Measurements from ENCODE around the gene TNNT2.

Gene TNNT2

GRCh38 chr1:201399352-201400126, 22.1 kb upstream of the TNNT2 start:
- no peaks in the 10 kb centered on the region for H3K4me1 ChIP-seq (ENCODE audit: control insufficient read depth in 2 of 2, insufficient read depth in 1 of 2, low read depth in 1 of 2, low read length in 2 of 2)
- no peak overlapping the region for H2BK5ac ChIP-seq (ENCODE audit: low read length)
- H2AK5ac ChIP-seq (ENCODE audit: low read depth, low read length): peak overlapping the region; percentile 0
- H3K9ac ChIP-seq (ENCODE audit: low read depth, low read length, poor library complexity): peak overlapping the region; percentile 82
- H2AFZ ChIP-seq (ENCODE audit: low read length): peak overlapping the region; percentile 77
- no peak for DNase-seq (ENCODE audit: low spot score)
- no peaks in the 10 kb centered on the region for H3K36me3 ChIP-seq (replicated peaks in 1 of 2; ENCODE audit: control insufficient read depth in 2 of 2, insufficient read depth in 2 of 2, low read length in 2 of 2)
- H3K79me1 ChIP-seq (ENCODE audit: low read depth, low read length): no peaks in the 10 kb centered on the region
- no peak overlapping the region for H3K4ac ChIP-seq (ENCODE audit: low read length)
- H2BK120ac ChIP-seq (ENCODE audit: low read depth, low read length): peak overlapping the region; percentile 20
- peak overlapping the region; percentile 93 for H3K18ac ChIP-seq (ENCODE audit: low read length)
- no peak overlapping the region for H2BK12ac ChIP-seq (ENCODE audit: low read length)
- H3K4me2 ChIP-seq (ENCODE audit: insufficient read depth, low read length, poor library complexity, severe bottlenecking): peak overlapping the region; percentile 60
- peak overlapping the region; percentile 80 for H4K91ac ChIP-seq (ENCODE audit: low read depth, low read length, poor library complexity)
- peak overlapping the region; percentile 59 for H2BK15ac ChIP-seq (ENCODE audit: low read length)
- WGBS, 2 donors (ENCODE audit: extremely low coverage in 2 of 2, insufficient read length in 2 of 2, insufficient replicate concordance in 1 of 2): no CpG with 5 or more reads among the region's 62 CpGs
- no peaks in the 10 kb centered on the region for H3K9me3 ChIP-seq (replicated peaks in 1 of 2; ENCODE audit: control insufficient read depth in 2 of 2, insufficient read depth in 1 of 2, low read depth in 1 of 2, low read length in 2 of 2)
- H3K27ac ChIP-seq (replicated peaks; ENCODE audit: low read length): no peak overlapping the region
- H3K27me3 ChIP-seq (ENCODE audit: control insufficient read depth in 3 of 3, insufficient read depth in 3 of 3, low read depth in 1 of 3, low read length in 3 of 3): peaks cover 10 to 94% (median 36%) of the 10 kb centered on the region in 3 experiments
- H3K23ac ChIP-seq (ENCODE audit: low read depth, low read length, poor library complexity): peak overlapping the region; percentile 57
- peak overlapping the region in 1 of 2 donors; percentile 73 for H3K4me3 ChIP-seq (ENCODE audit: low read length in 2 of 2)
- H3K14ac ChIP-seq (ENCODE audit: low read length): no peak overlapping the region
- H4K8ac ChIP-seq (ENCODE audit: low read depth, low read length): no peak overlapping the region

GRCh38 chr1:201399018-201399351, 21.5 kb upstream of the TNNT2 start, which contains the start of gene LAD1:
TSS of gene LAD1 (minus strand) at chr1:201399324. CDS start at chr1:201399306, 18 bp downstream.
- Histone ChIP-seq H2BK120ac (ENCODE audit: low read depth, low read length) (peak within 1 kb of the TSS; percentile 20), H3K23ac (ENCODE audit: low read depth, low read length, poor library complexity) (peak within 1 kb of the TSS; percentile 57), H2BK15ac (ENCODE audit: low read length) (peak within 1 kb of the TSS; percentile 59), H3K14ac (ENCODE audit: low read length) (peak within 1 kb of the TSS; percentile 58), H2AK5ac (ENCODE audit: low read depth, low read length) (peak within 1 kb of the TSS; percentile 67), H3K4me3 (ENCODE audit: low read length in 2 of 2) (peak within 1 kb of the TSS in 1 of 2 donors; percentile 73), H2BK12ac (ENCODE audit: low read length) (no peak within 1 kb of the TSS), H3K9ac (ENCODE audit: low read depth, low read length, poor library complexity) (peak within 1 kb of the TSS; percentile 82), H2BK5ac (ENCODE audit: low read length) (no peak within 1 kb of the TSS), H4K91ac (ENCODE audit: low read depth, low read length, poor library complexity) (peak within 1 kb of the TSS; percentile 80), H3K18ac (ENCODE audit: low read length) (peak within 1 kb of the TSS; percentile 93), H2AFZ (ENCODE audit: low read length) (peak within 1 kb of the TSS; percentile 77), H3K36me3 (replicated peaks in 1 of 2; ENCODE audit: control insufficient read depth in 2 of 2, insufficient read depth in 2 of 2, low read length in 2 of 2) (no peaks in the 10 kb centered on the region), H3K9me3 (replicated peaks in 1 of 2; ENCODE audit: control insufficient read depth in 2 of 2, insufficient read depth in 1 of 2, low read depth in 1 of 2, low read length in 2 of 2) (no peaks in the 10 kb centered on the region), H4K8ac (ENCODE audit: low read depth, low read length) (no peak within 1 kb of the TSS), H3K79me1 (ENCODE audit: low read depth, low read length) (no peaks in the 10 kb centered on the region), H3K27ac (replicated peaks; ENCODE audit: low read length) (no peak within 1 kb of the TSS), H3K27me3 (ENCODE audit: control insufficient read depth in 3 of 3, insufficient read depth in 3 of 3, low read depth in 1 of 3, low read length in 3 of 3) (peaks cover 10 to 98% (median 36%) of the 10 kb centered on the region in 3 experiments), H3K4me1 (ENCODE audit: control insufficient read depth in 2 of 2, insufficient read depth in 1 of 2, low read depth in 1 of 2, low read length in 2 of 2) (no peaks in the 10 kb centered on the region), H3K4ac (ENCODE audit: low read length) (no peak within 1 kb of the TSS), H3K4me2 (ENCODE audit: insufficient read depth, low read length, poor library complexity, severe bottlenecking) (peak within 1 kb of the TSS; percentile 60)
- DNase-seq (ENCODE audit: low spot score): no peak
- no CpG with 5 or more reads among the region's 25 CpGs for WGBS, 2 donors (ENCODE audit: extremely low coverage in 2 of 2, insufficient read length in 2 of 2, insufficient replicate concordance in 1 of 2)

DNA sequence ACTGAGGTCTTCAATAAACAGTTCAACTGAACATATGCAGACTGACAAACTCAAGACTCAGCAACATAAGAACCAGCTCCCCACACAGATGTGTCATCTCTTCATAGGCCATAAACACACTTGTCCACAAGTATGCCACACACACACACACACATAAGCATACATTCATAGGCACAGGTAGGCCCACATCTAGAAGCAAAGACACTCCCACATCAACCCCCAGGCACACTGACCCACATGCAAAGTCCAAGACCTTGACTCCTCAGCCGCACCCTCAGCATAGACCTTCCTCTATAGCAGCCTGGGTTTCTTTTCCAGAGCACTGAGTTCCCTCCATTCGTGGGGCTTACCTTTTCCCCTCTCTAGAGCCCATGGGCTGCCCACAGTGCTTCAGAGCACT, 20.2 kb upstream of the TNNT2 start:
- Histone ChIP-seq H2BK120ac (ENCODE audit: low read depth, low read length) (no peak overlapping the region), H3K4ac (ENCODE audit: low read length) (no peak overlapping the region), H4K8ac (ENCODE audit: low read depth, low read length) (no peak overlapping the region), H3K79me1 (ENCODE audit: low read depth, low read length) (no peaks in the 10 kb centered on the region), H3K14ac (ENCODE audit: low read length) (peak overlapping the region; percentile 73), H3K9ac (ENCODE audit: low read depth, low read length, poor library complexity) (no peak overlapping the region), H3K4me3 (ENCODE audit: low read length in 2 of 2) (no peak overlapping the region), H3K4me1 (ENCODE audit: control insufficient read depth in 2 of 2, insufficient read depth in 1 of 2, low read depth in 1 of 2, low read length in 2 of 2) (no peaks in the 10 kb centered on the region), H3K27ac (replicated peaks; ENCODE audit: low read length) (no peak overlapping the region), H2BK12ac (ENCODE audit: low read length) (no peak overlapping the region), H4K91ac (ENCODE audit: low read depth, low read length, poor library complexity) (no peak overlapping the region), H2AFZ (ENCODE audit: low read length) (no peak overlapping the region), H3K23ac (ENCODE audit: low read depth, low read length, poor library complexity) (no peak overlapping the region), H2BK15ac (ENCODE audit: low read length) (no peak overlapping the region), H3K36me3 (replicated peaks in 1 of 2; ENCODE audit: control insufficient read depth in 2 of 2, insufficient read depth in 2 of 2, low read length in 2 of 2) (no peaks in the 10 kb centered on the region), H3K9me3 (replicated peaks in 1 of 2; ENCODE audit: control insufficient read depth in 2 of 2, insufficient read depth in 1 of 2, low read depth in 1 of 2, low read length in 2 of 2) (no peaks in the 10 kb centered on the region), H2AK5ac (ENCODE audit: low read depth, low read length) (peak overlapping the region; percentile 67), H2BK5ac (ENCODE audit: low read length) (no peak overlapping the region), H3K4me2 (ENCODE audit: insufficient read depth, low read length, poor library complexity, severe bottlenecking) (no peak overlapping the region), H3K18ac (ENCODE audit: low read length) (no peak overlapping the region), H3K27me3 (ENCODE audit: control insufficient read depth in 3 of 3, insufficient read depth in 3 of 3, low read depth in 1 of 3, low read length in 3 of 3) (peaks cover 10 to 92% (median 36%) of the 10 kb centered on the region in 3 experiments)
- no CpG with 5 or more reads among the region's 2 CpGs for WGBS, 2 donors (ENCODE audit: extremely low coverage in 2 of 2, insufficient read length in 2 of 2, insufficient replicate concordance in 1 of 2)
- no peak for DNase-seq (ENCODE audit: low spot score)

DNA sequence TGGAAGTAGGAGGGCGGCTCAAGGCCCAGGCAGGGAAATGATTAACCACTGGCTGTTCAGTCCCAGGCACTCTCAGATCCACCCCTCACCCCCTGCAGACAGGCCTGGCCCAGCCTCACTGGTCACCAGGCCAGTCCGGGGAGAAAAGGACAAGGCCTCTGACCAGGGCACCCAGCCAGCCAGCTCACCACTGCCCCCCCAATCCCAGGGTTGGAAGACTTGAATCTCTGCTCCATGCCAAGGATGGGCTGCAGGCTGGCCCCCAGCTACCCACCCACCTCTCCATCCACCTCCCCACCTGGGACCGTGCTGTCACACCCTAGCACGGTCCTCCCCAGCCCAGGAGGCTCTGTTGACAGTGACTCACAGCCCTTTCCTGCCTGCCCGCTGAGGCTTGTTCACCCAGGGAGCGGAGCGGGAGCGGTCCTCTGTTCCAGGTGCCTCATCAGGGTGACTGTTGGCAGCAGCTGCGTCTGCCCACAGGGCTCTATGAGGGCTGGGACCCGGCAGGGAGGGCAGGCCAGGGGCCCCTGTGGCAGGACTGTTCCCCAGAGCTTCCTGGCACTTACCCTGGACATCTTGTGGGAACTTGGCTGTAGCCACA, 19.5 kb upstream of the TNNT2 start:
- no peak overlapping the region for H4K91ac ChIP-seq (ENCODE audit: low read depth, low read length, poor library complexity)
- no peak overlapping the region for H3K4ac ChIP-seq (ENCODE audit: low read length)
- no peak overlapping the region for H2BK120ac ChIP-seq (ENCODE audit: low read depth, low read length)
- no peak for DNase-seq (ENCODE audit: low spot score)
- H3K18ac ChIP-seq (ENCODE audit: low read length): peak overlapping the region; percentile 49
- H3K4me3 ChIP-seq (ENCODE audit: low read length in 2 of 2): no peak overlapping the region
- H3K4me1 ChIP-seq (ENCODE audit: control insufficient read depth in 2 of 2, insufficient read depth in 1 of 2, low read depth in 1 of 2, low read length in 2 of 2): no peaks in the 10 kb centered on the region
- H2BK12ac ChIP-seq (ENCODE audit: low read length): no peak overlapping the region
- no peak overlapping the region for H3K27ac ChIP-seq (replicated peaks; ENCODE audit: low read length)
- H3K36me3 ChIP-seq (replicated peaks in 1 of 2; ENCODE audit: control insufficient read depth in 2 of 2, insufficient read depth in 2 of 2, low read length in 2 of 2): no peaks in the 10 kb centered on the region
- no peak overlapping the region for H3K14ac ChIP-seq (ENCODE audit: low read length)
- no peak overlapping the region for H2AFZ ChIP-seq (ENCODE audit: low read length)
- H3K9me3 ChIP-seq (replicated peaks in 1 of 2; ENCODE audit: control insufficient read depth in 2 of 2, insufficient read depth in 1 of 2, low read depth in 1 of 2, low read length in 2 of 2): no peaks in the 10 kb centered on the region
- peak overlapping the region; percentile 35 for H2AK5ac ChIP-seq (ENCODE audit: low read depth, low read length)
- WGBS, 2 donors (ENCODE audit: extremely low coverage in 2 of 2, insufficient read length in 2 of 2, insufficient replicate concordance in 1 of 2): no CpG with 5 or more reads among the region's 10 CpGs
- H3K79me1 ChIP-seq (ENCODE audit: low read depth, low read length): no peaks in the 10 kb centered on the region
- H3K23ac ChIP-seq (ENCODE audit: low read depth, low read length, poor library complexity): no peak overlapping the region
- H3K9ac ChIP-seq (ENCODE audit: low read depth, low read length, poor library complexity): peak overlapping the region; percentile 40
- H4K8ac ChIP-seq (ENCODE audit: low read depth, low read length): no peak overlapping the region
- H2BK5ac ChIP-seq (ENCODE audit: low read length): no peak overlapping the region
- H3K4me2 ChIP-seq (ENCODE audit: insufficient read depth, low read length, poor library complexity, severe bottlenecking): no peak overlapping the region
- H2BK15ac ChIP-seq (ENCODE audit: low read length): peak overlapping the region; percentile 40
- peaks cover 10 to 89% (median 35%) of the 10 kb centered on the region in 3 experiments for H3K27me3 ChIP-seq (ENCODE audit: control insufficient read depth in 3 of 3, insufficient read depth in 3 of 3, low read depth in 1 of 3, low read length in 3 of 3)

Measured in neuronal stem cell (in vitro differentiated cells).